NCI-H1694 treated with DMSO at 0.1 percent for 48 hours (cell line): ENCODE results near the gene CDC6.

Source experiments
- DNase-seq: peaks from one replicate; lab custom pipeline; 2025; lab: John Stamatoyannopoulos, UW

The CDC6 gene

GRCh38 chr17:40340880-40341807 lies 53.5 kb downstream of the CDC6 start:
- DNase-seq = no peak

DNA sequence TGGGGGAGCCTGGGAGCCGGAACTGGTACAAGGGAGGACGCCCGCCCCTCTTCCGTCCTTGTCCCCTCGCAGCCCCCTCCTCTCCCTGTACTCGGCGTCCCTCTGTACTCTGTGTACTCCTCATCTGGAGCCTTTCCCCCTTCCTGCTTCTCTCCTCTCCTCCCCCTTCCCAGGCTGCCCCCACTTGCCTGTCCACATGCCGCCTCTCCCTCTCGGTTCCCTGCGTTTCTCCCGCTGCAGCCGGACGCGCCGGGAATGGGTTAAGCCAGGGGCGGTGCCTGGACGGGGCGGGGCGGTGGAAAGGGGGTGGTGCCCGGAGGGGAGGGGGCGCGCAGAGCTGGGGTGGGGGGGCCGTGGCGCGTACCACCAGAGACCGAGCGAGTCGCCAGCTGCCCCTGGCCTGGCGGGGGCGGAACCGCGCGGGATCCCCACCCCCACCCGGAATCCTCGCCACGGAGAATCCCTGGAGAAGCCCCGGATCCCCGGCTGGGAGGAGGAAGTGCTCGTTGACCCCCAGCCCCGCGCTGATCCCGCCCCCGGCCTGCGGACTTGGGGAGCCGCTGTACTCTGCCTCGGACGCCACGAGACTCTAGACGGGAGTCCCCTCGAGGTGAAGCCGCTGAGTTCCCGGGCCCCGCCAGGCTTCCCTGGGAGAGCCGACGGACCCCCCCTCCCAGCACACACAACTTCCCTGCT lies 54.3 kb downstream of the CDC6 start:
- DNase-seq = no peak

- DNase-seq = no peak
Observed at GRCh38 chr17:40342504-40343218, 55.0 kb downstream of the CDC6 start.

DNA sequence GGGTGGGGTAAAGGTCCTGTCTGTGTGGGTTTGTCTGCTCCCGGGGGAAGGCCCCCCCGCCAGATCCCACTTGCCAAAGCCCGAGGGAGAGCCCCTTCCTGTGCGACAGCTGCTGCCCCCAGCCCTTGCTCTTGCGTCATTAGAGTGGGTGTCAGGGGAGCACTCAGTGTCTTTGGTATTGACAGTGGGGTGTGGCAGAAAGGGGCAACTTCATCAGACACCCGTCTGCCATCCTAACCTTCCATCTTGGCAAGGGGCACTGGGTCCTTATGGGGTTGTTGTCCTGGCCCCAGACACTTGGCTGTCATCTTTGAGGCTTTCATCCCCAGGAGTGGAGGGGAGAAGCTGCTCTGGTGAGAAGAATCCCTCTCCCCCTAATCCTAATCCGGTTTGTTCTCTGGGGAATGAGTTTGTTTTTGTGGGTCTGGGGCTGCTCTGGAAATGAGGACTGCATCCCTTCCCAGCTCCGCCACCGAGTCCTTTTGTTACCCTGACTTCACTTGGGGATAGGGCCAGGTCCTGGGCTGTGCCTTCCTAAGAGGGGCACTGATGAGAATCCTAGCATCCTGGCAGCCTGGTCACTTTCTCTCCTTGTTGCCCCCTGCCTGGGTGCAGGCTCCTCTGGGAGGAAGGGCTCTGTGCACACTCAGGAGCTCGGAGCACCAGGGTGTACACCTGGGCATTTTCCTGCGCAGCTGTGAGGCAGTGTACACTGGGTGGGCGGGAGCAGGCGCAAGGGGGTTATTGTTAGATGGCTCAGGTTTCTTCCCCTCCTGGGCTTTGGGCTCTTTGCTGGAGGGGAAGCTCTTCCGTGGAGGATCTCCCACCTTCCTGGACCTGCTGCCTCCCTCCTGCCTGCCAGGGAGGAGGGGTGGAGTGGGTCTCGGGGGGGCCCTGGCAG lies 55.8 kb downstream of the CDC6 start:
- DNase-seq = no peak

GRCh38 chr17:40344421-40345160 lies 56.9 kb downstream of the CDC6 start:
- DNase-seq = no peak

GRCh38 chr17:40345161-40345993 lies 57.7 kb downstream of the CDC6 start:
- DNase-seq = no peak

DNA sequence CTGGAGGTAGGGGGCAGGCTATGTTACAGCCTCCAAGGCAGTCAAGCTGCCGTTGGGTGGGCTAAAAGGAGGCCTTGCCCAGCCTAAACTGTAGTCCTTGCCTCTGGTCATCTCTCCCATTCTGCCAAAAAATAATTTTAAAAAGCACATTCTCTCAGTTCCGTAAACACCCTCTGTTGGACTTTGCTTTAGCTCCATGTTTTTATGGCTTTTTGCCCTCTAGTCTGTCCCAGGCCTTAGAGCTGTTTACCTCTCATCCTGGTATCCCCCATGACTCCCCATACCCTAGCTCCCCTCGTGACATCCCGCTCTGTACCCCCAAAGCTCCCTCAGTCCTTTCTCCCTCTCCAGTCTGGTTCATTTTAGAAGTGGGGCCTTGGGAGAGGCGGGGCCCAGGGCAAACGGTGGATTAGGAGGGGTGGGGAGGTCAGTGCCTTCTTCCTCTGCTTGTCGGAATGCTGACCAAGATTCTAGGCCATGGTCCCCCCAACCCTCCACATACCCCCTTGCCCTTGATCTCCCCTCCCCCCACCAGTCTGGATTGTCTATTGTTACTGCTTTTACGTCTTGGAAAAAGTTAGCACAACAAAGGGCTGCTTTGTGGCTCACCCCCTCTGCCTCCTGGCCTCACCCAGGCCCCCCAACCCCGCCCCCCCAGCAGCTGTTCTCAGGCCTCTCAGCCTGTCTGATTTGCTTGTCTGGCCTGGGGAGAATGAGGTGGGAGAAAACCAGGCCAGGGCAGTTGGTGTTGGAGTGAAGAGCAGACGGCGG lies 58.5 kb downstream of the CDC6 start:
- no peak for DNase-seq

DNA sequence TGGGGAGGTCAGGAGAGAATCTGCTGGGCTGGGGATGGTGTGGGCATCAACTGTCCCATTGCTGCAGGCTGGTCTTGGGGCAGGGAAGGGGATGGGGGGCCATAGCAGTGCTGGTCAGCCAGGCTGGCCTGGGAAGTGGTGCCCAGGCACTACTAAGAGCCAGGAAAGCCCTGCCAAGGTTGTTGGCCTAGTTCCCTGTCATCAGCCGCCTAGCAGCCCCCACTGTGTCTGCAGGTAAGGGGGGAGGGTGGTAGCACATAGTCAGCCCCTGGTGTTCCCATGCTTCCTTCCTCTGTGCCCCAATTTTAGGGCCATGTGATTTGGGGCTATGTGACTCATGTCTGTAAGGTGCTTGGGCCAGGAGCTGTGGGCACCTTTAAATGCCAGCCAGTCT lies 59.1 kb downstream of the CDC6 start:
- no peak for DNase-seq

DNA sequence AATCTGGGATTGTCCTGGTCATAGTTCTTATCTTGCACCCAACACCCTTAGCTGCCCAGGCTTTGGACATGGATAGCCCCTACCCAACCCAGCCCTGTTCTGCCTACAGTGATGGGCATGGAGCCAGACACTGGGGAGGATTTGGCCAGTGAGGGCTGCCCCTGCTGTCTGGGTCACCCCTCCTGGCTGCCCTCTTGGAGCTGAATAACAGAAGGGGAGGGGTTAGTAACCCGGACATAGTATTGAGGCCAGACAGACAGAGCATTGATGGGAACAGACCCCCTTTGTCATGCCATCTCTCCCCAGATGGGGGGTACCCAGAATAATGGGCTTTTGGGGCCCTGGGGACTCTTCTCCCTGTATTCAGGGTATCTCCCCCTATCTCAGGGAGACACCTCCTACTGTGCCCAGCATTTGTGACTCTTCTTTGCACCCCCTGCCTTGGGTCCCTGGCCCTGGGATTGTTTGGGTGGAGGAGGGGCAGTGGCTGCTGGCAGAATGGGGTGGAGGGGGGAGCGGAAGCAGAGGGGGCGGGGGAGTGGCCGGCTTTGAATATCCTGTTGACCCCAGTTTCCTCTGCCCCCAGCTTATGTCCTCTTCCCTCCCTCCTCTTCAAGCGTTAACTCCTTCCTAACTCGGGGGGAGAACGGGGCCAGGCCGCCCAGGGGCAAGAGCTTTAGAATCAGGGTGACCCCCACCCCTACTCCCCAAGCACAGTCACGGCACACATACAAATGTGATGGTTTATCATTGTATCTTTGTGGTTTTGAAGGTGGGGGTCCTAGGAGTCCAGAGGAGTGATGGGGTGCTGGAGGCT lies 59.8 kb downstream of the CDC6 start:
- DNase-seq = no peak

GRCh38 chr17:40348136-40348504 lies 60.4 kb downstream of the CDC6 start:
- no peak for DNase-seq

GRCh38 chr17:40348562-40349476 lies 61.1 kb downstream of the CDC6 start:
- peak; percentile 80 for DNase-seq

DNA sequence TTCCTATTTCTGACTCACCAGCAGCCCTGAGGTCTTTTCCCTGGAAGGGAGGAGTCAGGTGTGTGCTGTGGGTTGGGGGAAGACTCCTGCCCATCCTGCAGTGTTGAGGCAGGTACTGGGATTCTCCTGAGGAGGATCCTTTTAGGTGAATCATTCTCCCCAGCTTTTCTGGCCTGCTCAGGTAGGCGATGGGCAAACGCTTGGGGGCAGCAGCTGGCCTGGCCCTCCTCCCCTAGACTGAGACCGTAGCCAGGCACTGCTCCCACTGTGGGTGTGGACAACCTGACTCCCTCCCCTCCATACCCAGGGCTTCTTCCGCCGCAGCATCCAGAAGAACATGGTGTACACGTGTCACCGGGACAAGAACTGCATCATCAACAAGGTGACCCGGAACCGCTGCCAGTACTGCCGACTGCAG lies 61.8 kb downstream of the CDC6 start:
- no peak for DNase-seq

DNA sequence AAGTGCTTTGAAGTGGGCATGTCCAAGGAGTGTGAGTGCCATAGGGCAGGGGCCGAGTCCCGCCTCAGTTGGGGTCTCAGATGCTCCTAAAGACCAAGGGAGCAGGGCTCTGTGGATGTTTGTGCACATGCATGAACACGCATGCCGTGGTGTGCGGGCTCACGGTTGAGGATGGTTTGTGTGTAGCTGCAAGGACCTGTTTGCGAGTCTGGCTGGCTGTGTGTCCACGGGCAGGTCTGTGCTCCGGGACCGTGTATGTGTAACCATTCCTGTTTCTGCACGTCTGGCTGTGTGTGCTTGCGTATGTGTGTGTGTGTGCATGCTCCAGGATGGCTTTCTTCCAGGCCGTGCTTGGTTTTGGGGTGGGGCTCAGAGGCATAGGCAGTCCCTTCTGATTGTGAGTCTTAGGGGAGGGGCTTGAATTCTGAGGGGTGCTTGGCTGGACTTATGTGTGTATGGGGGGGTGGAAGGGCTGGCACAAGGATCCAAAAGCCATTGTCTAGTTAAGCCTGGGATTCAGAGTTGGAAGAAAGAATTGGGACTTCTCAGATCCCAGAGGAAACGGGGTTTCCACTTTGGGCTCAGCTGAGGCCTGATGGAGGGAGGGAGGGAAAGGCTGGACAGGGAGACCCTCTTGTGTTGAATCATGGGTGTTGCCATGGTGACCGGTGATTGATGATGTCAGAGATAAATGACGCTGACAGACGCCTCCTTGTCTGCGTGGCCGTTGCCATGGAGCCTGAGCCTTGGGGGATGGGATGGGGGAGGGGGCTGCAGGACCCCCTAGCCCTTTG lies 62.4 kb downstream of the CDC6 start:
- DNase-seq = peak; percentile 37

DNA sequence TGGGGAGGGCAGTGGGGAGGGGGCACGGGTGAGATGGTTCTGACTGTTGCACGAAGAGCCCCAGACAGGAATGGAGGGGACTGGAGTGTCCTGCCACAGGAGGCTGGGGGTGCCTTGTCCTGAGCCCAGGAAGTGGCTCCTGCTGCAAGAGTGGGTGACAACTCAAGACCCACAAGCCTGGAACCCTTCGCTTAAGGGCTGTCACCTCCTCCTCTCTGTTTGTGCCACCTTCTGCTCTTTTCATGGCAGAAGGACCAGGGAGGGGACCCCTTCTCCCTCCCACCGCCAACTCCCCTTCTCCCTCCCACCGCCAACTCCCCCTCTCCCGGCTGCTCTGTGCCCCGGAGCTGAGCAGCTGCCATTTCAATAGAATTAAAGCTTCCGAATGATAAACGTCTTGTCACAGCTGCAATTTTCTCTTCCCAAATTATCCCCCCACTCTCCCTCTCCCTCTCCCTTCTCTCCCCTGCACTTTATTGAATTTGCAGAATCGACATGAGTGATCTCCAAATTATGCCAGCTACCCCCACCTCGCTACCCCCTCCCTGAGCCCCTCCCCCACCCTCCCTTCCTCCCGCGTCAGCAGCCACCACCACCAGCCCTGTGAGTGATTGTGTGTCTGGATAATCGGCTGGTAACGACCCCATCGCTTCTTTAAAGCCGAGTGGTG lies 63.1 kb downstream of the CDC6 start:
- DNase-seq = peak; percentile 60

DNA sequence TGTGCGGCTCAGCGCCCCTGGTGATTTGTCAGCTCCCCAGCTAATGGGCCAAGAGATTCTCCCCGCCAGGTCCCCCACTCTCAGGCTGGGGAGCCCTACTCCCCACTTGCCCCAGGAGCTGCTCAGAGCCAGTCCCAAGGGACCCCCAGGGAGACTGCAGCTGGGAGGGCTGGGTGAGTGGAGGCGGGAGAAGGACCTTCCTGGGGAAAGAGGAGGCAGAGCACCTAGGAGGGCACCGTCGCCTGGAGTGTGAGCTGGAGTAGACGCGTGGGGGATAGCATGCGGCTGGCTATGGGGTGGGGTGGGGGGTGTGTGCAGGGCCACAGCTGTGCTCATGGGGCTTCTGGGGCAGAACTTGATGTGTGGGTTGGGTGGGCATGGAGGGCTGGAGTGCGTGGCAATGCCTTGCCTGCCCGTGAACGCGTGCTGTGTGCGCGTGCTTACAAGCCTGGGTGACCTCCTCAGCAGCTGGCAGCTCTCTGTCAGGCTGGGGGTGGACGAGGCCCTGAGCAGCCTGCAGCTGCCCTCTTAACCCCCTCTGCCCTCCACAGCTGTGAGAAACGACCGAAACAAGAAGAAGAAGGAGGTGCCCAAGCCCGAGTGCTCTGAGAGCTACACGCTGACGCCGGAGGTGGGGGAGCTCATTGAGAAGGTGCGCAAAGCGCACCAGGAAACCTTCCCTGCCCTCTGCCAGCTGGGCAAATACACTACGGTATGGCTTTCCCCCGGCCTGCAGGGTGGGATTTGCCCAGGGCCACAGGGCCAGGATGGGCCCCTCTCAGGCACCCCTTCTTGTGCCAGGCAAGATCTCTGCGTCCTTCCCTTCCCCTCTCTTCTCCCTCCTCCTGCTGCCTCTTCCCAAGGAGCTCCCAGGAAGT lies 63.9 kb downstream of the CDC6 start:
- DNase-seq = no peak
